Activated naive CD4-positive, alpha-beta T cell treated with anti-CD3 and anti-CD28 coated beads, Interleukin-2, amount 50 U/mL, for 24 hours (primary cell): ENCODE measurements around the gene ZNF587B.
"Not testable (repeated sequence)": the region's sequence is repeated elsewhere in the genome, so short reads cannot be mapped to it uniquely, and the experiment has no call there.

Source experiments
- H3K27ac Mint-ChIP-seq: one replicate; pipeline ENCODE4 v1.8.0; 2021; ENCODE audit warnings: mild to moderate bottlenecking, mixed read lengths
- H3K27me3 Mint-ChIP-seq: one replicate; pipeline ENCODE4 v1.8.0; 2021; ENCODE audit warnings: mixed read lengths
- H3K36me3 Mint-ChIP-seq: one replicate; pipeline ENCODE4 v1.8.0; 2021; ENCODE audit warnings: mixed read lengths
- H3K4me1 Mint-ChIP-seq: one replicate; pipeline ENCODE4 v1.8.0; 2021; ENCODE audit warnings: mixed read lengths
- H3K4me3 Mint-ChIP-seq: one replicate; pipeline ENCODE4 v1.8.0; 2021; ENCODE audit warnings: mild to moderate bottlenecking, mixed read lengths
- H3K9me3 Mint-ChIP-seq: one replicate; pipeline ENCODE4 v1.8.0; 2021; ENCODE audit warnings: mixed read lengths

The ZNF587B gene

DNA sequence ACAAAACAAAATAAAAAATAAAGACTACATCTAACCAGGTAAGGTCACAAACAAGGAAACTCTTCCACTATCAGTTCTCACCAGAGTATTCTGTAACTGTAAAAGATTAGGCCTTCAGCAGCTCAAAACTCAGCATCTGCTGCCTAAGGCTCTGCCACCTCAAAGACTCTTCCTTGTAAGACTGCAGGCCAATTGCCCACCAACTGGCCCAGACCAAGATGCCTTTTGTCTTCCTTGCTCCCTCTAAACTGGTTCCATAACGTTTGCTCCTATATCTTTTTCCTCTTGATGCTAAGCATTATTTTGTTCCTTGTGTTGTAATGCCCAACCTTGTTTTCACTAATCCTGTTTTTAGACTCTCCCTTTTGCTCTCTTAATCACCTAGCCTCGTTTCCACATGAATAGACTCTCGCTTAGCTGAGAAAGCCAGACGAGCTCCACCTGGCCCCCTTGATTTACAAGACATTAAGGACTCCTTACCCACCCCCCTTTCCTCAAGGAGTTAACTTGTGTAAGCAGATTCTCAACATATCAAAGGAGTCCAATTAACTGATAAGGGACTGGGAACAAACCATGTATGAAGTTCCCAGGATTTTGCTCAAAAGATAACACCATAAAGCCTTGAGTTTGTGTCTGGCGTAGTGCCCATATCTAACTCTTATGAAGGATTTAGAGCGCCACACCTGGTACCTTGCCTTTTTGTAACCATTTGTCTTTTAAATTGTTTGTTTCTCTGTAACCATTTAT, 57.3 kb downstream of the ZNF587B start:
- Mint-ChIP-seq H3K36me3 (peaks cover 47% of the 10 kb centered on the region), H3K27me3 (no peaks in the 10 kb centered on the region), H3K27ac (peak overlapping the region; percentile 39), H3K9me3 (peaks cover 10% of the 10 kb centered on the region), H3K4me1 (peaks cover 29% of the 10 kb centered on the region), H3K4me3 (peak overlapping the region; percentile 95)

DNA sequence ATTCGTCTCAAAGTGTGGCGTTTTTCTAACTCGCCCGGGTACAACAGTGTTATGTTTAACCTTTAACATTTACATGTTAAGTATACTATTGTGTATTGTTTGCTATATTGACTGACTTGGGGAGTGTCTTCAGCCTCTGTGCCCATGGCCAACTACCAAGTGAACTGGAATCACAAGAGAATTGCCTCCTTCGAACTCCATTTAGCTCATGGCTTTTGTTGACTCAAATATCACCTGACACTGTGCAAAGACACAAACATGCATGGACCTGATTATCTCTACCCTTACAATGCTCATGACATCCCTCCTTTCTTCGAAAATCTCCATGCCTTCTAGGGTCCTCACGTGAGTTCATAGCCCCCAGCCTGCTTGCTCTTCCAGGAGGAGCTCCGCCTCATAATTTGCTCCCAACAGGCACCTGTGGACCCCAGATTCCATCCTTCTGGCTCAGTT, 58.0 kb downstream of the ZNF587B start:
- Mint-ChIP-seq H3K4me3 (peak overlapping the region; percentile 95), H3K27me3 (no peaks in the 10 kb centered on the region), H3K36me3 (peaks cover 44% of the 10 kb centered on the region), H3K27ac (peak overlapping the region; percentile 84), H3K9me3 (peaks cover 10% of the 10 kb centered on the region), H3K4me1 (peaks cover 29% of the 10 kb centered on the region)

DNA sequence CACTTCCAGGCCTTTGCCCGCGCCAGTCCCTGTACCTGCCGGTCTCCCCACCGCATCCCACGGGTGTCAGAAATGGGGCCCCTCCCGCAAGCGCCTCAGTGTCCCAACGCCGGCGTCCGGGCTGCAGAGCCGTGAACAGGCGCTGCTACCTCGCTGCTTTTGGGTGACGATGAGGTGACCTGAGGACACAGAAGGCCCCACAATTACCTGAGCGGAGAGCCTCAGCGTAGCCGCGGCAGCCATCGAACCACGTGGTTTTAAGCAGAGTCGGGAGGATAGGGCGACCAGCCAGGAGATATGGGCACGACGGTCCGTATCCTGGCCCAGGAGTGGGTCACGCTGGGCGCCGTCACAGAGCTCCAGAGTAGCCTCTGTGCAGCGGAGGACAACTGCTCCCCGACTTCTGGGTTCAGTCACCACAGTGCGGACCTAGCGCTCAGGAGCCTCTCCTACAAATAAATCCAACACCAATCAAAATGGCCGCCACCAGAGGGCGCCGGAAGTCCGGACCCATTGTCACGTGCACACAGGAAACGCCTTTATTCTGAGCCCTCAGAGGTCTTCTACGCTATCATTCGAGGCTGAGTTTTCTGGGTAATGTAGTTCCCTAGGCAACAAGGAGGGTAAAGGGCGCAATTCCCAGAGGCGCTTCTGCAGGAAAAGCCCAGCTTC, 58.6 kb downstream of the ZNF587B start, which contains the start of gene ZNF814:
Gene ZNF814, minus strand, starts transcription at position 478 of the 672 bp plus-strand sequence. Its CDS starts 235 bp downstream, at position 243.
- H3K4me3 Mint-ChIP-seq, result peak within 1 kb of the TSS; percentile 95
- H3K27me3 Mint-ChIP-seq, result no peaks in the 10 kb centered on the region
- H3K27ac Mint-ChIP-seq, result peak within 1 kb of the TSS; percentile 84
- peaks cover 29% of the 10 kb centered on the region for H3K4me1 Mint-ChIP-seq
- peaks cover 44% of the 10 kb centered on the region for H3K36me3 Mint-ChIP-seq
- H3K9me3 Mint-ChIP-seq, result peaks cover 10% of the 10 kb centered on the region

DNA sequence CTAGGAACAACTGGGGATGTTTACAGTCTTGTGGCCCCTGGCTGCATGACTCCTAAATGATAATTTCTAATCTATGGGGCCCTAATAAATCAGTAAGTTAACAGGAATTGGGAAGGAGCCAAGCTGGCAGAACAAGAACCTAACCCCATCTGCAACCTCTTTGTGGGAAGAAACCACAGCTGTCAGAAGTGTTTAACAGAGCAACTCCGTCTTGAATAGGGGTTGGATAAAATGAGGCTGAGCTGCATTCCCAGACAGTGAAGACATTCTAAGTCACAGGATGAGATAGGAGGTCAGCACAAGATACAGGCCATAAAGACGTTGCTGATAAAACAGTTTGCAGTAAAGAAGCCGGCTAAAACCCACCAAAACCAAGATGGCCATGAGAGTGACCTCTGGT, 60.6 kb downstream of the ZNF587B start:
- Mint-ChIP-seq H3K9me3 (peaks cover 10% of the 10 kb centered on the region), H3K4me1 (peaks cover 25% of the 10 kb centered on the region), H3K36me3 (peaks cover 30% of the 10 kb centered on the region), H3K27ac (peak overlapping the region; percentile 8)
- H3K4me3 Mint-ChIP-seq, H3K27me3 Mint-ChIP-seq: not testable (repeated sequence)
